Central memory CD4-positive, alpha-beta T cell (primary cell): ENCODE results near the gene FIGNL1.

Experiments used
- DNase-seq: peaks from one replicate; pipeline ENCODE4 v3.0.0; 2022
- total RNA-seq, 3 experiments: gene quantifications; one replicate each; lab custom pipeline; 2026; lab: John Stamatoyannopoulos, UW

Gene FIGNL1, protein sequence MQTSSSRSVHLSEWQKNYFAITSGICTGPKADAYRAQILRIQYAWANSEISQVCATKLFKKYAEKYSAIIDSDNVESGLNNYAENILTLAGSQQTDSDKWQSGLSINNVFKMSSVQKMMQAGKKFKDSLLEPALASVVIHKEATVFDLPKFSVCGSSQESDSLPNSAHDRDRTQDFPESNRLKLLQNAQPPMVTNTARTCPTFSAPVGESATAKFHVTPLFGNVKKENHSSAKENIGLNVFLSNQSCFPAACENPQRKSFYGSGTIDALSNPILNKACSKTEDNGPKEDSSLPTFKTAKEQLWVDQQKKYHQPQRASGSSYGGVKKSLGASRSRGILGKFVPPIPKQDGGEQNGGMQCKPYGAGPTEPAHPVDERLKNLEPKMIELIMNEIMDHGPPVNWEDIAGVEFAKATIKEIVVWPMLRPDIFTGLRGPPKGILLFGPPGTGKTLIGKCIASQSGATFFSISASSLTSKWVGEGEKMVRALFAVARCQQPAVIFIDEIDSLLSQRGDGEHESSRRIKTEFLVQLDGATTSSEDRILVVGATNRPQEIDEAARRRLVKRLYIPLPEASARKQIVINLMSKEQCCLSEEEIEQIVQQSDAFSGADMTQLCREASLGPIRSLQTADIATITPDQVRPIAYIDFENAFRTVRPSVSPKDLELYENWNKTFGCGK
- total RNA-seq, result 27.2 to 53.0 (median 27.7) reads per million in 3 experiments

DNA sequence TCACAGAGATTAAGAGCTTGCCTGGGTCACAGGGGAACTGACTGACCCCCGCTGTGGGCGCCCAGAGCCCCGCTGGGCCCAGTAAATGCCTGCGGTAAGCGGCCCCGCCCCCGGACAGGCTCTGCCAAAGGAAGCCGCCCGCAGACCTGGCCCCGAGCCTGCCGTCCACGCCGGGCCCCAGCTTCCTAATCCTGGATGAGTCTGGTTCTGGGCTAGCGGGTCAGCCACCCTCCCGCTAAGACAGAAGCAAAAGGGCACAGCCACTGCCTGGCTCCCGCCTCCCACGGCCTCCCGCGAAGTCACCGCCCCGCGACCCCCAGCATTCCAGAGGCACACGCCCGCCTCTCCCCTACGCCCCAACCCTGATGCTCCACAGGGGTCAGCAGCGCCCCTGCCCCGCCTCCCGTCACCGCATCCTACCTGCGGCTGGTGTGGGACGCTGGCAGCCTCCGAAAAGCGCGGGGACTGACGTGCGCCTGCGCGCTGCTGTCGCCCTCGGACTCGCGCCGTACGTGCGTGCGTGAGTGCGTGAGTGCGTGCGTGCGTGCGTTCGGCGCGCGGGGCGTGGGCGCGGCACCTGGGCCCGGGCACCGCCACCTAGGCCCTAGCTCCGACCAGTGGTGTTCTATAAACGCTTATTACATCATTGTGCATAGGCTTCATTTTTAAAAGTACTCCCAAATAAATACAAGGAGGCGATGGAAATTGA, at the start of gene FIGNL1:
Gene FIGNL1 (minus strand): TSS at position 470 of the 709 bp plus-strand sequence. CDS start 3,063 bp downstream, outside the sequence.
- DNase-seq, result peak; percentile 82

DNA sequence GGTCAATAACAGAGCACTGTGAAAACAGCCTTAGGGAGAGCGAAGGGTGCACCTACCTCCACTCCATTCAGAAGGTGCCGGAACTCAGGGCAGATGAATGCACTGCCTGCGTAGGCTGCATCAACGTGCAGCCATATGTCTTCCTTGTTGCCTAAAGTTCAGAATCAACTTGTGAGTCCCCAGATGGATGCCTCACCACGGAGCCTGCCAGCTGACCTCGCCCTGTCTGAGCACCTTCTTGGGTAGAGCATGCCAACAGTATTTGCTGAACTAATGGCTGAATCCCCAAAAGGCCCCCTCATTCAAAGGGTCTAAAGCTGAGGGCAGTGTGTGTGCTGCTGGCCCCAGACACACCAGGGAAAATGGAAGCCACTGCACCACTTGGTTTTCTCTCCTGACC, 48.9 kb upstream of the FIGNL1 start:
- DNase-seq, result no peak

DNA sequence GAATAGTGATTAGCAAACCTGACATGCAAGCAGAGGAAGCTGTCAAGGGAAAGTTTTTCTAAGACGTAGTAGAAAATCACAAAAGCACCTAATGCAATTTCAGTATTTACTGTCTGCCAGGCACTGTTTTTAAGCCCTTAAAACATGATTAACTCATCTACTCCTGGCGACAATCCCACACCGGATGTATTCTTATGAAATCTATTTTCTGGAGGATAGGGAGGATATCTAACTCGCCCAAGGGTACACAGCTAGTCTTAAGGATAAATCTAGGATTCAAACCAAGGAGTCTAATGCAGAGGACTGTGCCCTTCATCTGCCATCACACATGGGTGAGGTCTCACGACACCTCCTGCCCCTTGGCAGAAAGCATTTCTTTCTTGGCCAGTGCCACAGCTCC, 47.8 kb upstream of the FIGNL1 start:
- DNase-seq, result no peak

DNA sequence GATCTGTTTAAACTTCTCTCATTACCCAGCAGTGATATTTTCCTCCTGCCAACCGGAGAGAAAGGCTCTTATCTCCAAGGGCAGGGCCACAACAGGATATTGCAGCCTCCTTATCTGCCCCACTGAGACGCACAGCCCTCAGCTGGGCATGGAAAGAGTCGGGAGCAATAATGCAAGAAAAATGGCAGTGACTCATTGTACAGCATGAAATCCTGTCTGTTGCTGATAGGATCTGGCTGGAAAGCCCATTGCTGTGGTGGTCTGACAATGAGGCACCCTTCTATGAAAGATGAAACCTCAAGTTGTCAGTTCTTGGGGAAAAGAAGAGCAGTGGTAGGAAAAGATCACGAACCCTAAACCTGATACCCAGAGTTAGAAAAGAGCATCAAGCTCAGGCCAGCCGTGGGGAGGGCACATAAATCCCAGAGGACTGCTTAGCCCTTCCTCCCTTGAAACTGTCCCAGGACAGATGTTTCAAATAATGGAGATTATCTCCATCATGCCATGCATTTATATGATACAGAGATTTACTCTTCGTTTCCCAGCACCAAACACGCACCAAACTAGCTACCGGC, 47.0 kb upstream of the FIGNL1 start:
- DNase-seq, result no peak

DNA sequence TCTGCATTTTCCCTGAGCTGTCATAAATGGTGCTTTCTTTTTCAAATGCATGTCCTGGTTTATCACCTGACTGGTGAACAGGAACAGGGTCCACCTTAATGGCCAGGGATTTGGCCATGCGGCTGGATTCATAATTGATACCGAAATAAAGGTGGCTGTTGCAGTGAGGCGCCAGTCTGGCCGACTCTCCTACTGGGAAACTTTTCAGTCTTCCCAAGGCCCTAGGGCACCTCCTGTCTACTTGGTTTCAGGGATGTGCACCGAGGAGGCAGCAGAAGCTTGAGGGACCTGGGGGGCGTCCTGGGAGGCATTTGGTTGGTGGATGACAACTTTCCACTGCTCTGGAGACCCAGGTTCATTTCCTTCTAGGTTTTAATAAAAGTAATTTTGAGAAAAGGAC, 46.4 kb upstream of the FIGNL1 start:
- no peak for DNase-seq

DNA sequence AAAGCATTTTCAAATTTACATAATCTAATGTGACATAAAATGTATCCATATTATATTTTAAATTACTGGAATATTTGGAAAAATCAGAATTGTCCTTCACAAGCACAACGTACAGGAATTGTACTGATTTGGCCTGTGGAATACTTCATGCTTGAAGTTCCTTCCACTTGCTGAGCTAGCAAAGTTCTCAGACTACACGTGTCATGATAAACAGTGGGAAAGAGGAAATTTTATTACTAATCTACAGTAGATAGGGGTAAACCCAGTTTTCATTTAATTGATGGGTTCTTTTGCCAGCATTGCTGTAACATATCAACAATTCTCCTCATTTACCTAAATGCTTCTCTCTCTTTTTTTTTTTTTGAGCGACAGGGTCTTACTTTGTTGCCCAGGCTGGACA, 45.6 kb upstream of the FIGNL1 start:
- DNase-seq, result no peak

DNA sequence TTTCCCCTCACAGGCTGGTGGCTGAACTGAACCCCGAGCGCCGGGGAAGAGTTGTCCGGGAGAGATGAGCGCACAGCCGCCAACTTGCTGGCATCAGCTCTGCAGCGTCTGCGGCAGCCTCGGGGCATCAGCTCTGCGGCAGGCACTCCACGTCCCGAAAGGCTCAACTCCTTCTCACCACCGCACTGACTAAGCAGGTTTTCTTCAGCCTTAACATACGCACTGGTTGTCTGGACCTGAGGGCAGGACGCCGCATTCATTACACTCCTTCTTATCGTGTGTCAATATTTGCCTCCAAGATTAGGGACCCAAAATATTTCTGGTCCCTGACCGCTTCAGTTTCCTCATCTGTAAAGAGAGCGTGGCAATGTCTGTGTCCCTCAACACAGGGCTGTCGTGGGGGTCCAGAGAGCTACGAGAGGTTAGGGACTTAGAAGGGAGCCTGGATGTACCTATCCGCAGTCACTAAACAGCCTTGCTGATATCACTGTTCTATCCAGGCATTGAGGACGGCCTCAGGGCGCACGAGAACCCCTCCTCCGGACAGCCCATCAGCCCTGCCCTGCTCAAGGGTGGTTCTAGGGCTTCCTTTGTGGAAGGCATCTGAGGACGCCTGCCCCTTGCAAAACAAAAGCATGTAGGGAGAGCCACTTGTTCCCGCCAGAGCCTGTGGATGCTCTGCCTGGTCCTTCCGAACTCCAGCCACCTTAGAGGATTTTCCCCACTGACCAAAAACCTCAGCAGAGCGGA, 42.8 kb upstream of the FIGNL1 start:
- no peak for DNase-seq

DNA sequence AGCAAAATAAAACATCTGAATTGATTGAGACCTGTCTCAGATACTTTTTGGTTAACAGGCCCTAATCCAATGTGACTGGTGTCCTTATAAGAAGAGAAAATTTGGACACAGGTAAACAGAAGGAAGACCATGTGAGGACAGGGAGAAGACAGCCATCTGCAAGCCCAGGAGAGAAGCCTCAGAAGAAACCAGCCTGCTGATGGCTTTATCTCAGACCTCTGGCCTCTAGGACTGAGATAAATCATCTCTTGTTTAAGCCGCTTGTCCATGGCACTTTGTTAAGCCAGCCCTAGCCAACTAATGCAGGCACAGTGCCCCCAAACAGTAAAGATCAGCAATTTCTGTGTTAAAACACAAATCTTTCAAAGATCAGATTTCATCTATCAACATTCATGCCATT, 41.8 kb upstream of the FIGNL1 start:
- no peak for DNase-seq

DNA sequence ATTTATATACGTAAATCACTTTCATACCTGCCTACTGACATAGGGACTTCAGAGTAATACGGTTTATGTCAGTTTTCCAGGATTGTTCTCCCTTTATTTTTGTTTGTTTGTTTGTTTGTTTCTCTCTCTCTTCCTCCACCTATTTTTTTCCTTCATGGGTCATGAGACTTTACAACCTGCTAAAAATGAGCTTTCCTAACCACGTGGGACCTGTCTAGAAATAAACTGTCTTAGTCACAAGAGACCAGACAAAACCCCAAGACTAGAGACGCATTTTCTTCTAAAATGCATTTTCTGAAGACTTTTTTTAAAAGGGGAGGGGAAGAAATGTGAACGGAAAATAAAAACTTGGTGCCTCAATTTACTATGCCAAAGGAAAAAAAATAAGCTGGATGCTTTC, 41.1 kb upstream of the FIGNL1 start:
- no peak for DNase-seq

DNA sequence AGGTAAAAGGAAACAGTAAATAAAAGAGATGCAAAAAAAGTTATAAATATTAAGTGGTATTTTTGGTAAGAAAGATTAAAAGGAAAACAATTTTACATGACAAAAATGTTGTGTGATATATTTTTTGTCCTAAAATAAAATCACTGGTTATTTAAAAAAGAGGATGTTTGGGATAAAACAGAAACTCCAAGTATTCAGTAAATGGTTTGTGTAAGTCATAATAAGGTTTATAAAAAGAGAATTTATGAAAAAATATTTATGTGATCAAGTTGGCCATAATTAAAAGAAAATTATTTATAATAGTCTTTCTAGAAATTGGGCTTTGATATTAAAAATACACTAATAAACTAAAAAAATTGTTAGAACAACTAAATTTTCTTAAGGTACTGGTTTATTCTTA, 38.2 kb upstream of the FIGNL1 start:
- no peak for DNase-seq

DNA sequence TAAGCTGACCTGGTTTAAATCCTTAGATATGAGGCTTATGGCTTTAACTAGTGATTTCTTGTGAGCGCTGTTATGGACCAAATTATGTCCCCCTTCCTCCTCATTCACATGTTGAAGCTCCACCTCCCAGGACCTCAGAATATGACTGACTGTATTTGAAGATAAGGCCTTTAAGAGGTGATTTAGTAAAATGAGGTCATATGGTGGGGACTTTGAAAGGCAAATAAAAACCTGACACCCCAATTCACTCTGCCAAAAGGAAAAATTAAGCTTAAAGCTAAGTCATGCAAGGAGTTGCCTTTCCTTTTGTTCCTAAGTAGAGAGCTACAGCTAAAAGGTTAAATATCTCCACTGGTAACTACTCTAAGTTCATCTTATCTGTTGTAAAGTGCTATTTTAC, 36.4 kb upstream of the FIGNL1 start:
- no peak for DNase-seq

DNA sequence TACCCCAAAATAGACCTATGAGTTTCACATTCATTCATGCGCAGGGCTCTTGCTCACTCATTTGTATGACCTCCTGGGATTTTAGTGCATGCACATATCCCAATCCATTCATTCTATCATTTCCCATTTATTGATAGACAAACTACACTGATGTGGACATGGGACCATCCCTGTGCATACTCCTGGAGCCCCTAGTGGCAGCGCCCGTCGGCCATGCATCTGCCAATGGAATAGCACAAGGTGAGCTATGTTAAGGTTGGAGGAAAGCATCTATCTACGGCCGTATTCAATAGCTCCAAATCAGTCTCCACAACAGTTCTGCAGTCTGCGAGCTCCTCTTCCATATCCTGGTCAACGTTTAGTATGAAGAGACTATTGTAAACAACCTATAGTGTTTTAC, 31.7 kb upstream of the FIGNL1 start:
- DNase-seq, result no peak

DNA sequence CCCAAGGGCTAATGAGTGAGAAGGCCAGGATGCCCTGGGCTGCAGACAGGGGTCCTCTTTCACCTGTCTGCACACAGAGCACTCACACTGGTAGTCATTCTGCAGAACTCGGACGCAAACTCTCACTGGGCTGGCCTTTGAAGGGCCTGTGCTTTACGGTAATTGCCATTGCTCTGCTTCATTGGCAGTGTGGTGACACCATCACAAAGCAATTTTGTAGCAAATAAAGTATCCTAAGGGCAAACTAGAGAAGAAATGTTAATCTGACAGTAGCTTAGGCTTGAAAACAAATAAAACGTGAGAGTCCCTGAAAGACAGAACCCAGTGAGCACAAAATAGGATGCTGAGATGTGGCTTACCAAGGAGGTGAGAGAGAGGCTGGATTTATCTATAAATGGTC, 30.6 kb upstream of the FIGNL1 start:
- DNase-seq, result no peak

DNA sequence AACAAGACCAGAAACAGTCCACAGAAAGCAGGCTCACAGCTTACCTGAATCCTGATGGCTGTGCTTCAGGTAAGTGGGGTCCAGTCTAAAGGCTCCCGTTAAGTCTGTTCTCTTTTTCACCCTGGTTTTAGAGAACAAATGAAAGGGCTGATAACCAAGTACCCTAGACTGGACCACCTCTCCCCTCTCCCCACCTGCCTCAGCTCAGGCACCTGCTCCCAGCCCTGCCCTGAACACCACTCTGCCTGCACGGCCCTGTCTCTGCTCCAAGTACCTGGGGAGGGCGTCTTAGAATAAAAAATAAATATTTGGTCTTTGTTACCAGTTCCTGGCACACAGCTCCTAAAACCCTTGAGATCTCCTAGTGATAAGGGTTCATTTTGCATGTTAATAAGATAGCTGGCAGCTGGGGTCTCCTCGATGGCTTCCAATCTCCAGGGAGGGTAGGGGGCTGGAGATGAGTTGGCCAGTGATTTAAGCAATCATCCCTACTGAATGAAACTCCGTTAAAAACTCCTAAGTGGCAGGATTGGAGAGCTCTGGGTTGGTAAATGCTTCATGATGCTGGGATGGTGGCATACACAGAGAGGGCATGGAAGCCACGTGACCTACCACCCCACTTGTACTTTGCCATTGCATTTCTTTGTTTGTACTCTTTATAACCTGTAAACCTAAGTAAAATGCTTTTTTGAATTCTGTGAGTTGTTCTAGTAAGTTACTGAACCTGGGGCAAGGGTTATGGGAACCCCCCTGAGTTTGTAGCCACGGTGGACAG, 29.8 kb upstream of the FIGNL1 start:
- DNase-seq, result no peak

DNA sequence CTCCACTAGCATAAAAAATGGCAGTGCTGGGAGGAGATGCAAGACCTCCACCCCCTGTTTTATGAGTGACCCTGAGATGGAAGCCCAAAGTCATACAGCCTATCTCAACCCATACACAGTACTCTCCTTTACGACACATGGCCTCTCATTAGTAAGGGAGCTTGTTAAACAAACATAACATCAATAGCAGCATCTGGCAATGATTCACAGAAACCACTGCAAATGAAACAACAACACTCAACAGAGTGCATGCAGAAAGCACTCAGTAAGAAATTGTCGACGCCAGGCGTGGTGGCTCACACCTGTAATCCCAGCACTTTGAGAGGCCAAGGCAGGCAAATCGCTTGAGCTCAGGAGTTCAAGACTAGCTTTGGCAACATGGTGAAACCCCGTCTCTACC, 27.5 kb upstream of the FIGNL1 start:
- no peak for DNase-seq

DNA sequence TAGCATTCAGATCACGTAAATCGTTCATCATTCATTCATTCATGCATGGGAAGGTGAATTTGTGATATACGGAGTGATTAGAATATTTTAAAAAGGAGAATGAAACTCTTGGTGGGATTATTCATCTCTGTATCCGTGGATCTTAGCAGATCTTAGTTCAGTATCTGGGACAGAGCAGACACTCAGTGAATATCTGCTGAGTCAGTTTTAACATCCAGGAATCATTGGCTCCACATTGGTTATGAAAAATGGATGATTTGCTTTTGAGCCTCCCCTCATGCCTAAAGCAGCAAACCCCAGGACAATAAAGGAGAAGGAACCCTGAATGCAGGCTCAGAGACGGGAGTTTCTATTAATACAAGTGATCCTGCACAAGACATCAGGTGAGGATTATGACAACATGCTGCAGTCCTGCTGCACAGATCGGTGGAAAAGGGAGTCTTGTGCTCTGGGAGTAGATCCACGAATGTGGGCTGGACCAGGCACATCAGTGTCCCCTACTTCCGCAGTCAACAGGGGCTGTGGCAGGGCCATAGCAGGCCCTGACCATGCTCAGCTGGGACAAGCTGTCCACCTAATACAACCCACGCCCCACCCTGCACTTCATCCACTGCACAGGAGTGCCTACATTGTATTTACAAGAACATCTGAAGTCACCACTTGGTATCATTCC, 26.9 kb upstream of the FIGNL1 start:
- no peak for DNase-seq

DNA sequence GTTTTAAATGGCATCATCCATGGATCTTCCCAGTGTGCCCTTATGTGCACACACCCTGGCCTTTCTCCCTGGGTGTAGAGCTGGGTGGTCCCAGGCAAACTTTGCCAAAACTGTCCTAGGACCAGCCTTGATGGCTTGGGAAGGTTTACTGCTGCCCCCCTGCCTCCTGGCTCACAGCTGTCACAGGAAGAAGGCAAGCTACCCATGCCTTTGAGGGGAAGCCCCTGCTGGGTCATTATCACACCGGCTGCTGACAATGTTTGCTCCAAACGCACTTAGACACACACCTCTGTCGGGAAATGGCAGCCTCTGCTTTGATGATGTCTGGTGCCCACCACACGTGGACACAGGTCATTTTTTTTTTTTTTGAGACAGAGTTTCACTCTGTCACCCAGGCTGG, 25.2 kb upstream of the FIGNL1 start:
- no peak for DNase-seq

DNA sequence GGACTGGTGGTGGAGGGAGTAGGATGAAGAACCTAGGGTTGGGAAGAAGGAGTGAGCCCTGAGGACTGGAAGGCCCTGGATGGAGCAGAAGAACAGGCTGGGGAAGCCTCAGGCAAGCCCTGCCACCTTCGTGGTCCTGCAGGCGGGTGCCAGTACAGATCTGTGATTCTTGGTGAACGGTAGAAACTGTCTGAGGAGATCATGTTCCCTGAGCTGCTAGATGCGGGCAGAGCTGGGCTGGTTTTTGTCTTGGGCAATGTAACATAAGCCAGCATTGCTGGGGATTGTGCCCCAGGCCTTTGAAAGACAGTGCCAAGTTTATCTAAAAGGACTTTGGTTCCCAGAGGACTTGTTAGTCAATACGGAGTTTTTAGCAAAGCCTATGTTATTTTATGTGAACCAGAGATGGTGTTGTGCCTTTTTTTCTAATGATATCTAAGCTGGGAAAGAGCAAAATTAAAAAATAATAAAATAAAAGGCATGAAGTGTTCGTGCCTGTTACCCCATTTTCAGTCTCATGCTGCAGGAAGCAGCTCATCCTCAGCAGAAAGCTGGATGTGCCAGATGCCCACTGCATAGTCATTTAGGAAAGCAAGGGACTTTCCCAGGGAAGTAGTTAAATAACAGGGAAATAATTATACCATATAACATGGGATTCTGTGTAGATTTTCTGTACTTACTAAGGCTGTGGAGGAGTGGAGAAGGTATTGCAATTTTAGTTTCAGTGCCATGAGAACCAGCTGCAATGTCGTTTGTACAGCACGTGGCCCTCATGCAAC, 24.4 kb upstream of the FIGNL1 start:
- no peak for DNase-seq

DNA sequence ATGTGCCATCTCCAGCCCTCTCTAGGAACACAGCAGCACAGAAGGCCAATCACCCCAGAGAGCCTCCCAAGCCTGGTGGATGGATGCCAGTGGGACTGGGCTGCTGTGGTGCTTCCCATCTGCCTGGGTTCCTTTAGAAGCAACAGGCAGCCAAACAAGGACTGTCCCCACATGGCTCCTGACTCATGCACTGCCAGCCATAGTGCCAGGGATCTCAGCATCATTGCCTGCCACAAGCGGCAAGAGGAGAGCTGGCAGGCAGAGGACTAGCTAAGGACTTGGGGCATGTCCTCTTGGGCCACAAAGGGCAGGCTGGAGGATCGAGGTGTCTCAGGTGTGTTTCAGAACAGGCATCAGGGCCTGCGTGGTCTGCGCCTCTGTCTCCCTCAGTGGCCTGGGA, 23.4 kb upstream of the FIGNL1 start:
- DNase-seq, result no peak

DNA sequence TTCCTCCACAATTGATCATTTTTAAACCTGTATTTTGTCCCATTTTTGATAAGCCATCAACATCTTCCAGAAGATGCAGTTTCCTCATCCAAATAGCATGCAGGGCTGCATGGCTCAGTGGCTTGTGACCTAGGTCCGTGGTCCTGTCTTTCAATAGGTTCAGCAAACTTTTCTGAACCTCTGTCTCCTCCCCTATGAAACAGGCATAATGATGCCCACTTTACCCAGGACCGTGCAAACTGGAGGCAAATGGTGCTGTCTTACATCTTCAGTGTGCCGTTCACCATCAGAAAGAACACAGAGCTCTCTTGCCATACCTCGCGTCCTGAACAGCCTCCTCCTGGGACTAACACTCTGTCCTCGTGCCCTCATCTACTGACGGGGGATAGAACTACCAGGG, 22.3 kb upstream of the FIGNL1 start:
- DNase-seq, result no peak
